ENCODE data around the gene TNS2.
A peak's percentile ranks its signal among the peaks of the same experiment; 100 is the strongest.
"Not testable (repeated sequence)": the region's sequence is repeated elsewhere in the genome, so short reads cannot be mapped to it uniquely, and the experiment has no call there.

Gene TNS2

GRCh38 chr12:53014709-53015108 is 35.2 kb upstream of the TNS2 start:
- Histone ChIP-seq H3K4me1 (peaks cover 8% of the 10 kb centered on the region; the same call in 1 of the 2 replicates), H3K4me3 (no peak overlapping the region), H3K9me3 (no peaks in the 10 kb centered on the region), H3K27me3 (ENCODE audit: low read depth) (no peaks in the 10 kb centered on the region), H3K36me3 (replicated peaks) (peaks cover 77% of the 10 kb centered on the region)
- no peak for DNase-seq (ENCODE audit: low spot score in 2 of 2)
- in situ Hi-C loops (cut with MboI; ENCODE audit: low sequenced_read_pairs) = no loop called here

DNA sequence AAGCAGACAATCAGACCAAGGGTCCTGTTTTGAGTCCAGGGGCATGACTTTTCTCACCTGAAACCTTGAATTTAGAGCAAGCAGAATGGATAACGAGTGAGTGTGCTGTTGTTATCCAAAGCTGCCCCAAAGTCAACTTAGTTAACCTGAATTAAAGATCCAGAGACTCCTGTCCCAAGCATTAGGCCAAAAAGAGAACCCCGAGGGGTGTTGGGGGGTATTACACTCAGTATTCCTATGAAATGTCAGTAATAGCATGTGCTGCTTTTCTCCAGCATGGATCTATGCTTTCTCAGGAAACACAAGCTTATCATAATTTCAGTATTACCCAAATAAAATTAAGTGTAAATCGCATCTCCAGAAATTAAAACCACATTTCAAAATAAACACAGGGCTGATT is 24.6 kb upstream of the TNS2 start:
- H3K27me3 ChIP-seq (ENCODE audit: low read depth) = no peaks in the 10 kb centered on the region
- no peaks in the 10 kb centered on the region for H3K9me3 ChIP-seq
- no peak overlapping the region for H3K4me3 ChIP-seq
- H3K36me3 ChIP-seq (replicated peaks) = peaks cover 94% of the 10 kb centered on the region
- H3K4me1 ChIP-seq = no peaks in the 10 kb centered on the region
- no peak for DNase-seq (ENCODE audit: low spot score in 2 of 2)
- in situ Hi-C loops (cut with MboI; ENCODE audit: low sequenced_read_pairs) = no loop called here

DNA sequence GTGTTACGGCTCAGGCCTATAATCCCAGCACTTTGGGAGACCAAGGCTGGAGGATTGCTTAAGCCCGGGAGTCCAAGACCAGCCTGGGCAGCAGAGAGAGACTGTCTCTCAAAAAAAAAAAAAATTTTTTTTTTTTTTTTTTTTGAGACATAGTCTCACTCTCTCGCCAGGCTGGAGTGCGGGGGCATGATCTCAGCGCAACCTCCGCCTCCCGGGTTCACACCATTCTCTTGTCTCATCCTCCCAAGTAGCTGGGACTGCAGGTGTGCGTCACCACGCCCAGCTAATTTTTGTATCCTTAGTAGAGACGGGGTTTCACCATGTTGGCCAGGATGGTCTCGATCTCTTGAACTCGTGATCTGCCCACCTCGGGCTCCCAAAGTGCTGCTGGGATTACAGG is 22.9 kb upstream of the TNS2 start:
- H3K4me1 ChIP-seq; H3K9me3 ChIP-seq; H3K27me3 ChIP-seq (ENCODE audit: low read depth); DNase-seq (ENCODE audit: low spot score in 2 of 2); H3K4me3 ChIP-seq; in situ Hi-C loops (cut with MboI; ENCODE audit: low sequenced_read_pairs): not testable (repeated sequence)
- peaks cover 93% of the 10 kb centered on the region for H3K36me3 ChIP-seq (replicated peaks)

- in situ Hi-C loops (cut with MboI; ENCODE audit: low sequenced_read_pairs) = loop anchor here (5.0 kb wide), 1 partner anchor 431 kb away; no protein-coding TSS in a partner anchor
- no peaks in the 10 kb centered on the region for H3K9me3 ChIP-seq
Observed at GRCh38 chr12:53031616-53032015, 18.2 kb upstream of the TNS2 start.

DNA sequence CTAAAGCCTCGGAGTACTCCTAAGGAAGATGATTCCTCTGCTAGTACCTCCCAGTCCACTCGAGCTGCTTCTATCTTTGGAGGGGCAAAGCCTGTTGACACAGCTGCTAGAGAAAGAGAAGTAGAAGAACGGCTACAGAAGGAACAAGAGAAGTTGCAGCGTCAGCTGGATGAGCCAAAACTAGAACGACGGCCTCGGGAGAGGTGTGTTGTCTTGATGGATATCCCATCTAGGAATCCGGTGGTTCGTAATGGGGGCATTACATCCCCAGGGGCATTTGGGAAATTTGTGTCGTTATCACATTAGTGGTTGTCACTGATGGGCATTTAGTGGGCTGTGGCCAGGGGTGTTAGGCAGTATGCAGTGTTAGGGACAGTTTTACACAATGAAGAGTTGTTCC is 16.0 kb upstream of the TNS2 start:
- in situ Hi-C loops (cut with MboI; ENCODE audit: low sequenced_read_pairs) = loop anchor here (5.0 kb wide), 1 partner anchor 428 kb away; no protein-coding TSS in a partner anchor
- not testable (repeated sequence) for H3K4me3 ChIP-seq; DNase-seq (ENCODE audit: low spot score in 2 of 2); H3K27me3 ChIP-seq (ENCODE audit: low read depth); H3K4me1 ChIP-seq; H3K9me3 ChIP-seq
- H3K36me3 ChIP-seq (replicated peaks) = peaks cover 94% of the 10 kb centered on the region

More at GRCh38 chr12:53031616-53032015, 18.2 kb upstream of the TNS2 start:
- no peaks in the 10 kb centered on the region for H3K4me1 ChIP-seq
- DNase-seq (ENCODE audit: low spot score in 2 of 2) = no peak
- H3K27me3 ChIP-seq (ENCODE audit: low read depth) = no peaks in the 10 kb centered on the region
- H3K4me3 ChIP-seq = no peak overlapping the region
- peaks cover 92% of the 10 kb centered on the region for H3K36me3 ChIP-seq (replicated peaks)

GRCh38 chr12:53034459-53034858 is 15.4 kb upstream of the TNS2 start:
- DNase-seq (ENCODE audit: low spot score in 2 of 2) = no peak
- in situ Hi-C loops (cut with MboI; ENCODE audit: low sequenced_read_pairs) = loop anchor here (5.0 kb wide), 1 partner anchor 428 kb away; no protein-coding TSS in a partner anchor
- Histone ChIP-seq H3K9me3 (no peaks in the 10 kb centered on the region), H3K4me1 (no peaks in the 10 kb centered on the region), H3K36me3 (replicated peaks) (peaks cover 94% of the 10 kb centered on the region), H3K27me3 (ENCODE audit: low read depth) (no peaks in the 10 kb centered on the region), H3K4me3 (no peak overlapping the region)

GRCh38 chr12:53036802-53037201 is 13.1 kb upstream of the TNS2 start:
- no peak overlapping the region for H3K4me3 ChIP-seq
- H3K27me3 ChIP-seq (ENCODE audit: low read depth) = no peaks in the 10 kb centered on the region
- in situ Hi-C loops (cut with MboI; ENCODE audit: low sequenced_read_pairs) = no loop called here
- no peaks in the 10 kb centered on the region for H3K9me3 ChIP-seq
- no peak for DNase-seq (ENCODE audit: low spot score in 2 of 2)
- peaks cover 86% of the 10 kb centered on the region for H3K36me3 ChIP-seq (replicated peaks)
- H3K4me1 ChIP-seq = no peaks in the 10 kb centered on the region

DNA sequence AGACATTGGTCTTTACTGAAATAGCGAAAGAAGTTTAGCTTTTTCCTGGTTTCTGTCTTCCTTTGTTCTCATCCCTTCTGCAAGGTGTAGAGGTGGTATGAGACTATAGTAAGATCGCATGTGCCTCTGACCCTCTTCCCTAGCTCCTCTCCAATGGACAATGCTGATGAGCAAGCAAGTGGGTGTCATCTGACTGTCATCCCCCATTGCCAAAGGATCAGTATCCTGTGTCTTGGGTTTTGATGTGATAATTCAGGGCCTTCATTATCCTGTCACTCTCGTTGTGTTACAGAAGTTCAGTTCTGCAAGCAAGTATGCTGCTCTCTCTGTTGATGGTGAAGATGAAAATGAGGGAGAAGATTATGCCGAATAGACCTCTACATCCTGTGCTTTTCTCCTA is 10.0 kb upstream of the TNS2 start:
- in situ Hi-C loops (cut with MboI; ENCODE audit: low sequenced_read_pairs) = no loop called here
- H3K4me3 ChIP-seq = no peak overlapping the region
- no peak for DNase-seq (ENCODE audit: low spot score in 2 of 2)
- H3K36me3 ChIP-seq (replicated peaks) = peaks cover 61% of the 10 kb centered on the region
- no peaks in the 10 kb centered on the region for H3K4me1 ChIP-seq
- no peaks in the 10 kb centered on the region for H3K9me3 ChIP-seq
- no peaks in the 10 kb centered on the region for H3K27me3 ChIP-seq (ENCODE audit: low read depth)

- H3K9me3 ChIP-seq = no peaks in the 10 kb centered on the region
- no peaks in the 10 kb centered on the region for H3K27me3 ChIP-seq (ENCODE audit: low read depth)
- DNase-seq (ENCODE audit: low spot score in 2 of 2) = no peak
- peaks cover 10% of the 10 kb centered on the region for H3K4me1 ChIP-seq
- in situ Hi-C loops (cut with MboI; ENCODE audit: low sequenced_read_pairs) = no loop called here
- H3K36me3 ChIP-seq (replicated peaks) = peaks cover 32% of the 10 kb centered on the region
- no peak overlapping the region for H3K4me3 ChIP-seq
Observed at GRCh38 chr12:53042607-53043454, 7.0 kb upstream of the TNS2 start.

GRCh38 chr12:53044052-53044581 is 5.7 kb upstream of the TNS2 start:
- Histone ChIP-seq H3K36me3 (replicated peaks) (peaks cover 19% of the 10 kb centered on the region), H3K4me3 (no peak overlapping the region), H3K4me1 (peaks cover 23% of the 10 kb centered on the region), H3K27me3 (ENCODE audit: low read depth) (no peaks in the 10 kb centered on the region), H3K9me3 (no peaks in the 10 kb centered on the region)
- DNase-seq (ENCODE audit: low spot score in 2 of 2) = no peak
- in situ Hi-C loops (cut with MboI; ENCODE audit: low sequenced_read_pairs) = no loop called here

- H3K36me3 ChIP-seq (replicated peaks) = peaks cover 10% of the 10 kb centered on the region
- DNase-seq (ENCODE audit: low spot score in 2 of 2) = no peak
- no peaks in the 10 kb centered on the region for H3K9me3 ChIP-seq
- no peaks in the 10 kb centered on the region for H3K27me3 ChIP-seq (ENCODE audit: low read depth)
- no peak overlapping the region for H3K4me3 ChIP-seq
- in situ Hi-C loops (cut with MboI; ENCODE audit: low sequenced_read_pairs) = no loop called here
- H3K4me1 ChIP-seq = peaks cover 30% of the 10 kb centered on the region
Observed at GRCh38 chr12:53044896-53045695, 4.8 kb upstream of the TNS2 start.

GRCh38 chr12:53045696-53046045 is 4.2 kb upstream of the TNS2 start:
- in situ Hi-C loops (cut with MboI; ENCODE audit: low sequenced_read_pairs) = no loop called here
- H3K4me3 ChIP-seq = no peak overlapping the region; the same call in 1 of the 2 replicates
- H3K4me1 ChIP-seq = peaks cover 30% of the 10 kb centered on the region
- peaks cover 6% of the 10 kb centered on the region for H3K36me3 ChIP-seq (replicated peaks)
- no peaks in the 10 kb centered on the region for H3K9me3 ChIP-seq
- DNase-seq (ENCODE audit: low spot score in 2 of 2) = no peak
- no peaks in the 10 kb centered on the region for H3K27me3 ChIP-seq (ENCODE audit: low read depth)

GRCh38 chr12:53046655-53047220 is 3.1 kb upstream of the TNS2 start:
- DNase-seq (ENCODE audit: low spot score in 2 of 2) = peak; percentile 46 to 79
- Histone ChIP-seq H3K4me1 (peaks cover 30% of the 10 kb centered on the region), H3K36me3 (replicated peaks) (peaks cover 6% of the 10 kb centered on the region), H3K4me3 (peak overlapping the region; percentile 56), H3K27me3 (ENCODE audit: low read depth) (no peaks in the 10 kb centered on the region), H3K9me3 (no peaks in the 10 kb centered on the region)
- in situ Hi-C loops (cut with MboI; ENCODE audit: low sequenced_read_pairs) = no loop called here

Data from HAP-1 (cell line).